ENCODE measurements around the gene IMPA2.

The IMPA2 gene

DNA sequence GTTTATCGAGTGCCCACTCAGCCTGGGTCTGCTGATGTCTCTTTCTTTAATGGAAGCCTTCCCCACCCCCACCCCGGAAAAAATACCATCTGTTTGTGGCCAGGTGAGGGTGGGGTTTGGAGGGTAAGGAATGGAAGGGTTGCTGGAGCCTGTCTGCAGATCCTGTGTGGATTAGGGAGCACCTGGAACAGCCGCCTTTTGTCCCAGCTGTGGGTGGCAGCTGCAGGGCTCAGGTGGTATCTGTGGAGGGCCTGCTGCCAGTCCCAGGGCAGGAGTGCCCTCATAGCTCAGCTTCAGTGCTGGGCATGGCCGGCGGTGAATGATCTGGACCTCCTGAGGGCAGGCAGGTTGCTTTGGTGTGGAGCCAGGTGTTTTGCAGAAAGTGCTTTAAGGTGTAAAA lies 45.3 kb downstream of the IMPA2 start:
- peaks cover 19% of the 10 kb centered on the region for H3K36me3 ChIP-seq (ENCODE audit: control insufficient read depth, low read depth, low read length)
- no peak overlapping the region for H3K9ac ChIP-seq (ENCODE audit: low read length)
- no peaks in the 10 kb centered on the region for H3K9me3 ChIP-seq (ENCODE audit: control insufficient read depth, low read depth, low read length)
- H3K27me3 ChIP-seq (ENCODE audit: control insufficient read depth, insufficient read depth, low read length): no peaks in the 10 kb centered on the region
- H3K4me3 ChIP-seq (ENCODE audit: low read length): no peak overlapping the region
- no peaks in the 10 kb centered on the region for H3K4me1 ChIP-seq (ENCODE audit: control insufficient read depth, low read depth, low read length)
- H3K27ac ChIP-seq (ENCODE audit: low read length): no peak overlapping the region

- Histone ChIP-seq H3K4me1 (ENCODE audit: control insufficient read depth, low read depth, low read length) (no peaks in the 10 kb centered on the region), H3K4me3 (ENCODE audit: low read length) (no peak overlapping the region), H3K36me3 (ENCODE audit: control insufficient read depth, low read depth, low read length) (peaks cover 18% of the 10 kb centered on the region), H3K9me3 (ENCODE audit: control insufficient read depth, low read depth, low read length) (no peaks in the 10 kb centered on the region), H3K9ac (ENCODE audit: low read length) (no peak overlapping the region), H3K27ac (ENCODE audit: low read length) (no peak overlapping the region), H3K27me3 (ENCODE audit: control insufficient read depth, insufficient read depth, low read length) (no peaks in the 10 kb centered on the region)
Observed at GRCh38 chr18:12027046-12027445, 45.7 kb downstream of the IMPA2 start.

DNA sequence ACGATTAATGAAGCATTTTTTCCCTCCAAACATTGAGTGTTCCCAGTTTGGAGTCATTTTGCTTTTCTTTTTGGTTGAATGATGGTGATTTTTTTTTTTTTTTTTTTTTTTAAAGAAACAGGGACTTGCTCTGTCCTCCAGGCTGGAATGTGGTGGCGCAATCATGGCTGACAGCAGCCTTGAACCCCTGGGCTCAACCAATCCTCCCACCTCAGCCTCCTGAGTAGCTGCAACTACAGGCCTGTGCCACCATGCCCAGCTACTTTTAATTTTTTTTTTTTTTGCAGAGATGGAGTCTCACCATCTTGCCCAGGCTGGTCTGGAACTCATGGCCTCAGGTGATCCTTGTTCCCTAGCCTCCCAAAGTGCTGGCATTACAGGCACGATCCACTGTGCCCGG lies 46.2 kb downstream of the IMPA2 start:
- H3K27me3 ChIP-seq (ENCODE audit: control insufficient read depth, insufficient read depth, low read length): no peaks in the 10 kb centered on the region
- H3K4me1 ChIP-seq (ENCODE audit: control insufficient read depth, low read depth, low read length): no peaks in the 10 kb centered on the region
- H3K36me3 ChIP-seq (ENCODE audit: control insufficient read depth, low read depth, low read length): peaks cover 18% of the 10 kb centered on the region
- H3K4me3 ChIP-seq (ENCODE audit: low read length): no peak overlapping the region
- H3K9me3 ChIP-seq (ENCODE audit: control insufficient read depth, low read depth, low read length): no peaks in the 10 kb centered on the region
- H3K9ac ChIP-seq (ENCODE audit: low read length): no peak overlapping the region
- H3K27ac ChIP-seq (ENCODE audit: low read length): no peak overlapping the region

GRCh38 chr18:12028040-12028628 lies 46.8 kb downstream of the IMPA2 start:
- peaks cover under 1% of the 10 kb centered on the region for H3K4me1 ChIP-seq (ENCODE audit: control insufficient read depth, low read depth, low read length)
- H3K9me3 ChIP-seq (ENCODE audit: control insufficient read depth, low read depth, low read length): no peaks in the 10 kb centered on the region
- peaks cover 23% of the 10 kb centered on the region for H3K36me3 ChIP-seq (ENCODE audit: control insufficient read depth, low read depth, low read length)
- no peaks in the 10 kb centered on the region for H3K27me3 ChIP-seq (ENCODE audit: control insufficient read depth, insufficient read depth, low read length)
- H3K4me3 ChIP-seq (ENCODE audit: low read length): no peak overlapping the region
- H3K27ac ChIP-seq (ENCODE audit: low read length): no peak overlapping the region
- no peak overlapping the region for H3K9ac ChIP-seq (ENCODE audit: low read length)

DNA sequence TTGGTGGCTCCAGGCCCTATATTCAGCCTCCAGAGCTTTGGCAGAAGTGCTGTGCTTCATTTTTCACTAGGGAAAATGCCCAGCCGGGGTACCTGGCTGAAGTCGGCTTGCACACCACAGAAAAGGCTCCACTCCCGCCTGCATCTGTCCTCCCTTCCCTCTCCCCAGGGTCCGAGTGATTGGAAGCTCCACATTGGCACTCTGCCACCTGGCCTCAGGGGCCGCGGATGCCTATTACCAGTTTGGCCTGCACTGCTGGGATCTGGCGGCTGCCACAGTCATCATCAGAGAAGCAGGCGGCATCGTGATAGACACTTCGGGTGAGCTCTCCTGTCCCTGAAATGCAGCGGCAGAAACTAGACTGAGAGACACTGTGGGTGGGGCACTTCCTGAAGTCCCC lies 47.4 kb downstream of the IMPA2 start:
- Histone ChIP-seq H3K27me3 (ENCODE audit: control insufficient read depth, insufficient read depth, low read length) (no peaks in the 10 kb centered on the region), H3K9ac (ENCODE audit: low read length) (no peak overlapping the region), H3K27ac (ENCODE audit: low read length) (no peak overlapping the region), H3K4me3 (ENCODE audit: low read length) (no peak overlapping the region), H3K4me1 (ENCODE audit: control insufficient read depth, low read depth, low read length) (peaks cover 6% of the 10 kb centered on the region), H3K9me3 (ENCODE audit: control insufficient read depth, low read depth, low read length) (no peaks in the 10 kb centered on the region), H3K36me3 (ENCODE audit: control insufficient read depth, low read depth, low read length) (peaks cover 23% of the 10 kb centered on the region)

- H3K9me3 ChIP-seq (ENCODE audit: control insufficient read depth, low read depth, low read length): no peaks in the 10 kb centered on the region
- no peaks in the 10 kb centered on the region for H3K27me3 ChIP-seq (ENCODE audit: control insufficient read depth, insufficient read depth, low read length)
- H3K9ac ChIP-seq (ENCODE audit: low read length): no peak overlapping the region
- peaks cover 7% of the 10 kb centered on the region for H3K4me1 ChIP-seq (ENCODE audit: control insufficient read depth, low read depth, low read length)
- H3K27ac ChIP-seq (ENCODE audit: low read length): no peak overlapping the region
- no peak overlapping the region for H3K4me3 ChIP-seq (ENCODE audit: low read length)
- peaks cover 23% of the 10 kb centered on the region for H3K36me3 ChIP-seq (ENCODE audit: control insufficient read depth, low read depth, low read length)
Observed at GRCh38 chr18:12029786-12030584, 48.7 kb downstream of the IMPA2 start.

GRCh38 chr18:12030670-12031069 lies 49.4 kb downstream of the IMPA2 start:
- H3K4me1 ChIP-seq (ENCODE audit: control insufficient read depth, low read depth, low read length): peaks cover 7% of the 10 kb centered on the region
- peaks cover 23% of the 10 kb centered on the region for H3K36me3 ChIP-seq (ENCODE audit: control insufficient read depth, low read depth, low read length)
- H3K9ac ChIP-seq (ENCODE audit: low read length): no peak overlapping the region
- H3K9me3 ChIP-seq (ENCODE audit: control insufficient read depth, low read depth, low read length): no peaks in the 10 kb centered on the region
- H3K4me3 ChIP-seq (ENCODE audit: low read length): no peak overlapping the region
- no peaks in the 10 kb centered on the region for H3K27me3 ChIP-seq (ENCODE audit: control insufficient read depth, insufficient read depth, low read length)
- H3K27ac ChIP-seq (ENCODE audit: low read length): no peak overlapping the region

GRCh38 chr18:12031181-12031580 lies 49.9 kb downstream of the IMPA2 start:
- peaks cover 7% of the 10 kb centered on the region for H3K4me1 ChIP-seq (ENCODE audit: control insufficient read depth, low read depth, low read length)

DNA sequence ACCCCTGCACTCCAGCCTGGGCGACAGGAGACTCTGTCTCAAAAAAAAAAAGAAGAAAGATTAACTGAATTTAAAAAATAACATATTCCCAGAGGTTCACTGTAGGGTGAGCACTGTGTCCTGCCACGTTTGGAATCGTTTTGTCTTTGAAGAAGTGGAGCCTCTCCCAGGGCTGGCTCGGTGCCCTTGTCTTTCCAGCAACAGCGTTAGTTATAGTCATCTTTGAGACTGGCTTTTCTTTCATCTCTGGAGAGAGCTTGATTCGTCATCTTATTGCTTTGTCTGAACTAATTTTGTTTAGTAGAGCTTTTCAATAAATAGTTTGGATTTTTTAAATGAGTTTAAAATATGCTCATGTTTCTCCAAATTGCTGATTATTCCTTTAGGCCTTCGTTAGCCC lies 50.5 kb downstream of the IMPA2 start:
- Histone ChIP-seq H3K4me3 (ENCODE audit: low read length) (no peak overlapping the region), H3K36me3 (ENCODE audit: control insufficient read depth, low read depth, low read length) (peaks cover 23% of the 10 kb centered on the region), H3K9me3 (ENCODE audit: control insufficient read depth, low read depth, low read length) (no peaks in the 10 kb centered on the region), H3K4me1 (ENCODE audit: control insufficient read depth, low read depth, low read length) (peaks cover 7% of the 10 kb centered on the region), H3K27ac (ENCODE audit: low read length) (no peak overlapping the region), H3K27me3 (ENCODE audit: control insufficient read depth, insufficient read depth, low read length) (no peaks in the 10 kb centered on the region), H3K9ac (ENCODE audit: low read length) (no peak overlapping the region)

More at GRCh38 chr18:12031181-12031580, 49.9 kb downstream of the IMPA2 start:
- Histone ChIP-seq H3K9ac (ENCODE audit: low read length) (no peak overlapping the region), H3K36me3 (ENCODE audit: control insufficient read depth, low read depth, low read length) (peaks cover 23% of the 10 kb centered on the region), H3K27me3 (ENCODE audit: control insufficient read depth, insufficient read depth, low read length) (no peaks in the 10 kb centered on the region), H3K27ac (ENCODE audit: low read length) (no peak overlapping the region), H3K4me3 (ENCODE audit: low read length) (no peak overlapping the region), H3K9me3 (ENCODE audit: control insufficient read depth, low read depth, low read length) (no peaks in the 10 kb centered on the region)

- H3K4me3 ChIP-seq (ENCODE audit: low read length): no peak overlapping the region
Observed at GRCh38 chr18:12032786-12033642, 51.7 kb downstream of the IMPA2 start.

DNA sequence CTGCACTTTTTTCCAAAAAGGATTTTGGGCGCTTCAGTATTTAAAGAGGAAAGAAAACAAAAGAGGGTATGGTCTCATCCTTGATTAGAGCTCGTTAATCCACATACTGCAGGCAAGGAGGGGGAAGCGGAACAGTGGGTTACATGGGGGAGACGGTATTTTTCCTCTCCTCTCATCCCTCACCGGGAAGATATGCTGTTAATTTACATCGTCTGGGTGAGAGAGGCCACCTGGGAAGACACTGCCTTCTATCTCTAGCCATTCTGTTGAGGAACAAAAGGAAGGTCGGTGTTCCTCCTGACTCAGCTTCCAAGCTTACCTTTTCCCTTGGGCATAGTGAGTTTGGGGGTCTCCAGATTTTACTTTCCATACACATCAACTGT lies 52.3 kb downstream of the IMPA2 start:
- H3K27ac ChIP-seq (ENCODE audit: low read length): no peak overlapping the region
- peaks cover 15% of the 10 kb centered on the region for H3K27me3 ChIP-seq (ENCODE audit: control insufficient read depth, insufficient read depth, low read length)
- H3K9me3 ChIP-seq (ENCODE audit: control insufficient read depth, low read depth, low read length): no peaks in the 10 kb centered on the region
- no peak overlapping the region for H3K9ac ChIP-seq (ENCODE audit: low read length)
- H3K4me1 ChIP-seq (ENCODE audit: control insufficient read depth, low read depth, low read length): peaks cover 7% of the 10 kb centered on the region
- no peak overlapping the region for H3K4me3 ChIP-seq (ENCODE audit: low read length)
- H3K36me3 ChIP-seq (ENCODE audit: control insufficient read depth, low read depth, low read length): peaks cover 23% of the 10 kb centered on the region

More at GRCh38 chr18:12032786-12033642, 51.7 kb downstream of the IMPA2 start:
- Histone ChIP-seq H3K27ac (ENCODE audit: low read length) (no peak overlapping the region), H3K27me3 (ENCODE audit: control insufficient read depth, insufficient read depth, low read length) (peaks cover 9% of the 10 kb centered on the region), H3K4me1 (ENCODE audit: control insufficient read depth, low read depth, low read length) (peaks cover 7% of the 10 kb centered on the region), H3K9ac (ENCODE audit: low read length) (no peak overlapping the region), H3K36me3 (ENCODE audit: control insufficient read depth, low read depth, low read length) (peaks cover 23% of the 10 kb centered on the region), H3K9me3 (ENCODE audit: control insufficient read depth, low read depth, low read length) (no peaks in the 10 kb centered on the region)
